GM23338 (cell line): Measurements from ENCODE around the gene MED16. TPM values are rescaled to one million over a fixed set of nuclear protein-coding genes. Genes with fewer than 3 reads are reported as not detected.

Experiments
- ATAC-seq: fragments of 200-7000 bp; cut with Tn5 transposase; 3 replicates; pipeline ENCODE4 v1.9.1; 2020
- DNase-seq: peaks from one replicate; pipeline ENCODE4 v3.0.0-alpha.2; 2015; ENCODE audit warnings: low spot score
- H2AFZ ChIP-seq: fragments of 200-600 bp; sonication (generic); 2 replicates; pipeline ENCODE4 v1.8.0; 2016; ENCODE audit warnings: antibody characterized with exemption, mild to moderate bottlenecking, moderate library complexity
- H3F3A ChIP-seq: fragments of 200-600 bp; sonication (generic); replicated peaks from 2 replicates; pipeline ENCODE4 v1.8.0; 2017; ENCODE audit warnings: antibody characterized with exemption, mixed run types, low read depth
- H3K27ac ChIP-seq: fragments of 200-600 bp; sonication (generic); 2 replicates; pipeline ENCODE4 v1.6.1; 2016; ENCODE audit warnings: low read depth
- H3K27me3 ChIP-seq: fragments of 200-600 bp; sonication (generic); 2 replicates; pipeline ENCODE4 v1.8.0; 2016; ENCODE audit warnings: mild to moderate bottlenecking, mixed run types, moderate library complexity; ENCODE audit not compliant: insufficient read depth
- H3K36me3 ChIP-seq: fragments of 200-600 bp; sonication (generic); 2 replicates; pipeline ENCODE4 v1.8.0; 2016; ENCODE audit warnings: mild to moderate bottlenecking; ENCODE audit not compliant: insufficient read depth
- H3K4me1 ChIP-seq: fragments of 200-600 bp; sonication (generic); 2 replicates; pipeline ENCODE4 v1.8.0; 2016; ENCODE audit warnings: mild to moderate bottlenecking, moderate library complexity; ENCODE audit not compliant: insufficient read depth
- H3K4me2 ChIP-seq: fragments of 200-600 bp; sonication (generic); 2 replicates; pipeline ENCODE4 v1.7.1; 2017; ENCODE audit warnings: mixed run types
- H3K4me3 ChIP-seq: fragments of 200-600 bp; sonication (generic); 2 replicates; pipeline ENCODE4 v1.6.1; 2016; ENCODE audit warnings: mixed run types
- H3K79me2 ChIP-seq: fragments of 200-600 bp; sonication (generic); replicated peaks from 2 replicates; pipeline ENCODE4 v1.8.0; 2017; ENCODE audit warnings: mild to moderate bottlenecking; ENCODE audit not compliant: insufficient read depth
- H3K9me2 ChIP-seq: fragments of 200-600 bp; sonication (generic); 2 replicates; pipeline ENCODE4 v1.8.0; 2017; ENCODE audit not compliant: insufficient read depth
- H4K20me1 ChIP-seq: fragments of 200-600 bp; sonication (generic); replicated peaks from 2 replicates; pipeline ENCODE4 v1.8.0; 2017; ENCODE audit warnings: mild to moderate bottlenecking; ENCODE audit not compliant: insufficient read depth
- H3K27ac Mint-ChIP-seq: 2 replicates; pipeline ENCODE4 v1.8.0; 2020; ENCODE audit warnings: inconsistent platforms, mild to moderate bottlenecking, moderate library complexity, mixed read lengths
- H3K27me3 Mint-ChIP-seq: 3 replicates; pipeline ENCODE4 v1.8.0; 2022; ENCODE audit warnings: low read depth, mild to moderate bottlenecking, moderate library complexity, mixed read lengths, inconsistent platforms; ENCODE audit not compliant: insufficient read depth, poor library complexity
- H3K36me3 Mint-ChIP-seq: 3 replicates; pipeline ENCODE4 v1.8.0; 2021; ENCODE audit warnings: low read depth, mild to moderate bottlenecking, inconsistent platforms, moderate library complexity, mixed read lengths
- H3K4me1 Mint-ChIP-seq: 3 replicates; pipeline ENCODE4 v1.8.0; 2020; ENCODE audit warnings: mild to moderate bottlenecking, inconsistent platforms, mixed read lengths
- H3K4me3 Mint-ChIP-seq: 3 replicates; pipeline ENCODE4 v1.8.0; 2021; ENCODE audit warnings: moderate library complexity, mild to moderate bottlenecking, inconsistent platforms, mixed read lengths
- H3K9me3 Mint-ChIP-seq: 3 replicates; pipeline ENCODE4 v1.8.0; 2020; ENCODE audit warnings: moderate library complexity, mild to moderate bottlenecking, inconsistent platforms, mixed read lengths
- CREB1 ChIP-seq: fragments of 250-450 bp; sonication (Bioruptor Pico); IDR thresholded peaks from 2 replicates; pipeline ENCODE4 v1.5.0; 2020; ENCODE audit warnings: low read depth, mild to moderate bottlenecking, moderate library complexity
- EZH2 ChIP-seq: fragments of 200-600 bp; sonication (generic); IDR thresholded peaks from one replicate; pipeline ENCODE4 v1.8.0; 2017; ENCODE audit warnings: antibody characterized with exemption, mild to moderate bottlenecking, low read depth; ENCODE audit not compliant: unreplicated experiment
- EZH2phosphoT487 ChIP-seq: fragments of 200-600 bp; sonication (generic); IDR thresholded peaks from one replicate; pipeline ENCODE4 v1.8.1; 2018; ENCODE audit warnings: antibody characterized with exemption; ENCODE audit not compliant: unreplicated experiment
- JUNB ChIP-seq: IDR thresholded peaks from one replicate; pipeline ENCODE4 v1.6.1; 2016; ENCODE audit warnings: antibody characterized with exemption; ENCODE audit not compliant: unreplicated experiment
- STAT1 ChIP-seq: IDR thresholded peaks from one replicate; pipeline ENCODE4 v1.6.1; 2016; ENCODE audit warnings: antibody characterized with exemption; ENCODE audit not compliant: unreplicated experiment
- ZNF114 ChIP-seq: fragments of 250-450 bp; sonication (Bioruptor Pico); IDR thresholded peaks from 2 replicates; pipeline ENCODE4 v1.5.0; 2020; ENCODE audit warnings: mild to moderate bottlenecking, moderate library complexity
- polyA plus RNA-seq: library from polyadenylated mRNA; unstranded; fragments of >200 nt; fragmentation: Nextera tagmentation; extraction: Ambion mirVana; gene quantifications from 2 replicates; pipeline ENCODE4 v1.2.1, GENCODE V29; 2016
- total RNA-seq: library from RNA; depleted of rRNA; stranded (reverse); fragments of >200 nt; shearing (Covaris generic); gene quantifications from 2 replicates; pipeline ENCODE4 v1.2.3, GENCODE V29; 2014
- TF ChIP-seq, protein P1 (sequence below): fragments of 250-450 bp; sonication (Bioruptor Pico); IDR thresholded peaks from 2 replicates; pipeline ENCODE4 v1.5.0; 2020; ENCODE audit warnings: mild to moderate bottlenecking, moderate library complexity

MED16 gene
- total and polyA plus RNA-seq, 2 experiments from 2014 or later: 52.7 to 73.6 TPM

- Histone ChIP-seq H4K20me1 (no peaks in the 10 kb centered on the region; the same call in 1 of the 2 replicates), H3K4me2 (peak overlapping the region; percentile 76), H3F3A (0 out of 2 replicates have a peak, but pooled peaks cover 10% of the 10 kb centered on the region), H3K36me3 (no peaks in the 10 kb centered on the region), H2AFZ (peak overlapping the region; percentile 52; the same call in 1 of the 2 replicates), H3K4me1 (no peaks in the 10 kb centered on the region; the same call in 1 of the 2 replicates), H3K79me2 (no peaks in the 10 kb centered on the region), H3K27ac (no peak overlapping the region), H3K27me3 (peaks cover 70% of the 10 kb centered on the region), H3K9me2 (no peaks in the 10 kb centered on the region), H3K4me3 (peak overlapping the region; percentile 72)
- no peaks in the 10 kb centered on the region for H3K36me3 Mint-ChIP-seq
- peaks cover 7% of the 10 kb centered on the region; the same call in 2 of the 3 replicates for H3K4me1 Mint-ChIP-seq
- TF ChIP-seq EZH2 (peak; percentile 63), CREB1 (CRISPR knock-in tag) (no peak), EZH2phosphoT487 (no peak)
- H3K4me3 Mint-ChIP-seq: peak overlapping the region; percentile 62; the same call in 2 of the 3 replicates
- ATAC-seq (peak; percentile 5), DNase-seq (peak; percentile 65)
- peaks cover 49% of the 10 kb centered on the region for H3K27me3 Mint-ChIP-seq
- H3K27ac Mint-ChIP-seq: no peak overlapping the region
- H3K9me3 Mint-ChIP-seq: no peaks in the 10 kb centered on the region
Observed at GRCh38 chr19:920051-920864, 27.3 kb upstream of the MED16 start.

GRCh38 chr19:919199-920050 is 26.4 kb upstream of the MED16 start:
- no peak overlapping the region; the same call in 1 of the 2 replicates for H2AFZ ChIP-seq
- H3F3A ChIP-seq: peaks cover 13% of the 10 kb centered on the region; the same call in 1 of the 2 replicates
- peak overlapping the region; percentile 76 for H3K4me2 ChIP-seq
- H3K79me2 ChIP-seq: no peaks in the 10 kb centered on the region
- H3K9me2 ChIP-seq: no peaks in the 10 kb centered on the region
- Mint-ChIP-seq H3K36me3 (no peaks in the 10 kb centered on the region), H3K4me1 (peaks cover 7% of the 10 kb centered on the region; the same call in 2 of the 3 replicates), H3K4me3 (peak overlapping the region; percentile 46; the same call in 1 of the 3 replicates), H3K27ac (no peak overlapping the region), H3K27me3 (peaks cover 57% of the 10 kb centered on the region), H3K9me3 (no peaks in the 10 kb centered on the region)
- no peaks in the 10 kb centered on the region for H3K36me3 ChIP-seq
- H3K4me1 ChIP-seq: no peaks in the 10 kb centered on the region; the same call in 1 of the 2 replicates
- DNase-seq (peak; percentile 75), ATAC-seq (peak; percentile 17)
- no peaks in the 10 kb centered on the region; the same call in 1 of the 2 replicates for H4K20me1 ChIP-seq
- no peak overlapping the region for H3K27ac ChIP-seq
- H3K4me3 ChIP-seq: peak overlapping the region; percentile 72
- TF ChIP-seq JUNB (no peak), ZNF114 (CRISPR knock-in tag) (no peak), STAT1 (no peak), EZH2 (peak; percentile 58)
- TF ChIP-seq, protein P1, sequence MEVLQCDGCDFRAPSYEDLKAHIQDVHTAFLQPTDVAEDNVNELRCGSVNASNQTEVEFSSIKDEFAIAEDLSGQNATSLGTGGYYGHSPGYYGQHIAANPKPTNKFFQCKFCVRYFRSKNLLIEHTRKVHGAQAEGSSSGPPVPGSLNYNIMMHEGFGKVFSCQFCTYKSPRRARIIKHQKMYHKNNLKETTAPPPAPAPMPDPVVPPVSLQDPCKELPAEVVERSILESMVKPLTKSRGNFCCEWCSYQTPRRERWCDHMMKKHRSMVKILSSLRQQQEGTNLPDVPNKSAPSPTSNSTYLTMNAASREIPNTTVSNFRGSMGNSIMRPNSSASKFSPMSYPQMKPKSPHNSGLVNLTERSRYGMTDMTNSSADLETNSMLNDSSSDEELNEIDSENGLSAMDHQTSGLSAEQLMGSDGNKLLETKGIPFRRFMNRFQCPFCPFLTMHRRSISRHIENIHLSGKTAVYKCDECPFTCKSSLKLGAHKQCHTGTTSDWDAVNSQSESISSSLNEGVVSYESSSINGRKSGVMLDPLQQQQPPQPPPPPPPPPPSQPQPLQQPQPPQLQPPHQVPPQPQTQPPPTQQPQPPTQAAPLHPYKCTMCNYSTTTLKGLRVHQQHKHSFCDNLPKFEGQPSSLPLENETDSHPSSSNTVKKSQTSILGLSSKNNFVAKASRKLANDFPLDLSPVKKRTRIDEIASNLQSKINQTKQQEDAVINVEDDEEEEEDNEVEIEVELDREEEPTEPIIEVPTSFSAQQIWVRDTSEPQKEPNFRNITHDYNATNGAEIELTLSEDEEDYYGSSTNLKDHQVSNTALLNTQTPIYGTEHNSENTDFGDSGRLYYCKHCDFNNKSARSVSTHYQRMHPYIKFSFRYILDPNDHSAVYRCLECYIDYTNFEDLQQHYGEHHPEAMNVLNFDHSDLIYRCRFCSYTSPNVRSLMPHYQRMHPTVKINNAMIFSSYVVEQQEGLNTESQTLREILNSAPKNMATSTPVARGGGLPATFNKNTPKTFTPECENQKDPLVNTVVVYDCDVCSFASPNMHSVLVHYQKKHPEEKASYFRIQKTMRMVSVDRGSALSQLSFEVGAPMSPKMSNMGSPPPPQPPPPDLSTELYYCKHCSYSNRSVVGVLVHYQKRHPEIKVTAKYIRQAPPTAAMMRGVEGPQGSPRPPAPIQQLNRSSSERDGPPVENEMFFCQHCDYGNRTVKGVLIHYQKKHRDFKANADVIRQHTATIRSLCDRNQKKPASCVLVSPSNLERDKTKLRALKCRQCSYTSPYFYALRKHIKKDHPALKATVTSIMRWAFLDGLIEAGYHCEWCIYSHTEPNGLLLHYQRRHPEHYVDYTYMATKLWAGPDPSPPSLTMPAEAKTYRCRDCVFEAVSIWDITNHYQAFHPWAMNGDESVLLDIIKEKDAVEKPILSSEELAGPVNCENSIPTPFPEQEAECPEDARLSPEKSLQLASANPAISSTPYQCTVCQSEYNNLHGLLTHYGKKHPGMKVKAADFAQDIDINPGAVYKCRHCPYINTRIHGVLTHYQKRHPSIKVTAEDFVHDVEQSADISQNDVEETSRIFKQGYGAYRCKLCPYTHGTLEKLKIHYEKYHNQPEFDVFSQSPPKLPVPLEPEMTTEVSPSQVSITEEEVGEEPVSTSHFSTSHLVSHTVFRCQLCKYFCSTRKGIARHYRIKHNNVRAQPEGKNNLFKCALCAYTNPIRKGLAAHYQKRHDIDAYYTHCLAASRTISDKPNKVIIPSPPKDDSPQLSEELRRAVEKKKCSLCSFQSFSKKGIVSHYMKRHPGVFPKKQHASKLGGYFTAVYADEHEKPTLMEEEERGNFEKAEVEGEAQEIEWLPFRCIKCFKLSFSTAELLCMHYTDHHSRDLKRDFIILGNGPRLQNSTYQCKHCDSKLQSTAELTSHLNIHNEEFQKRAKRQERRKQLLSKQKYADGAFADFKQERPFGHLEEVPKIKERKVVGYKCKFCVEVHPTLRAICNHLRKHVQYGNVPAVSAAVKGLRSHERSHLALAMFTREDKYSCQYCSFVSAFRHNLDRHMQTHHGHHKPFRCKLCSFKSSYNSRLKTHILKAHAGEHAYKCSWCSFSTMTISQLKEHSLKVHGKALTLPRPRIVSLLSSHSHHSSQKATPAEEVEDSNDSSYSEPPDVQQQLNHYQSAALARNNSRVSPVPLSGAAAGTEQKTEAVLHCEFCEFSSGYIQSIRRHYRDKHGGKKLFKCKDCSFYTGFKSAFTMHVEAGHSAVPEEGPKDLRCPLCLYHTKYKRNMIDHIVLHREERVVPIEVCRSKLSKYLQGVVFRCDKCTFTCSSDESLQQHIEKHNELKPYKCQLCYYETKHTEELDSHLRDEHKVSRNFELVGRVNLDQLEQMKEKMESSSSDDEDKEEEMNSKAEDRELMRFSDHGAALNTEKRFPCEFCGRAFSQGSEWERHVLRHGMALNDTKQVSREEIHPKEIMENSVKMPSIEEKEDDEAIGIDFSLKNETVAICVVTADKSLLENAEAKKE: no peak
- peaks cover 79% of the 10 kb centered on the region for H3K27me3 ChIP-seq
